ENCODE data around the gene AOC3.
"Not testable (repeated sequence)": the region's sequence is repeated elsewhere in the genome, so short reads cannot be mapped to it uniquely, and the experiment has no call there.

AOC3 gene

DNA sequence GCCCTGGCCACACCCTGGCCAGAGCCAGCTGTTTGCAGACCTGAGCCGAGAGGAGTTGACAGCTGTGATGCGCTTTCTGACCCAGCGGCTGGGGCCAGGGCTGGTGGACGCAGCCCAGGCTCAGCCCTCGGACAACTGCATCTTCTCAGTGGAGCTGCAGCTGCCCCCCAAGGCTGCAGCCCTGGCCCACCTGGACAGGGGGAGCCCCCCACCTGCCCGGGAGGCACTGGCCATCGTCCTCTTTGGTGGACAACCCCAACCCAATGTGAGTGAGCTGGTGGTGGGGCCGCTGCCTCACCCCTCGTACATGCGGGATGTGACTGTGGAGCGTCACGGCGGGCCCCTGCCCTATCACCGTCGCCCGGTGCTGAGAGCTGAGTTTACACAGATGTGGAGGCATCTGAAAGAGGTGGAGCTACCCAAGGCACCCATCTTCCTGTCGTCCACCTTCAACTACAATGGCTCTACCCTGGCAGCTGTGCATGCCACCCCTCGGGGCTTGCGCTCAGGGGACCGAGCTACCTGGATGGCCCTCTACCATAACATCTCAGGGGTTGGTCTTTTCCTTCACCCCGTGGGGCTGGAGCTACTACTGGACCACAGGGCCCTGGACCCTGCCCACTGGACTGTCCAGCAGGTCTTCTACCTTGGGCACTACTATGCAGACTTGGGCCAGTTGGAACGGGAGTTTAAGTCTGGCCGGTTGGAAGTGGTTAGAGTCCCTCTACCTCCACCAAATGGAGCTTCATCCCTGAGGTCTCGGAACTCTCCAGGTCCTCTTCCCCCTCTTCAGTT, 6.0 kb upstream of the AOC3 start:
- no peak for DNase-seq

DNA sequence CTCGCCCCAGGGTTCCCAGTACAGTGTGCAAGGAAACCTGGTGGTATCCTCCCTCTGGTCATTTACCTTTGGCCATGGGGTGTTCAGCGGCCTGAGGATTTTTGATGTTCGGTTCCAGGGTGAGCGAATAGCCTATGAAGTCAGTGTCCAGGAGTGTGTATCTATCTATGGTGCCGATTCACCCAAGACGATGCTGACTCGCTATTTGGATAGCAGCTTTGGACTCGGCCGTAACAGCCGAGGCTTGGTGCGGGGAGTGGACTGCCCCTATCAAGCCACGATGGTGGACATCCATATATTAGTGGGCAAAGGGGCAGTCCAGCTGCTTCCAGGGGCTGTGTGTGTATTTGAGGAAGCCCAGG, 5.5 kb upstream of the AOC3 start:
- DNase-seq: no peak

DNA sequence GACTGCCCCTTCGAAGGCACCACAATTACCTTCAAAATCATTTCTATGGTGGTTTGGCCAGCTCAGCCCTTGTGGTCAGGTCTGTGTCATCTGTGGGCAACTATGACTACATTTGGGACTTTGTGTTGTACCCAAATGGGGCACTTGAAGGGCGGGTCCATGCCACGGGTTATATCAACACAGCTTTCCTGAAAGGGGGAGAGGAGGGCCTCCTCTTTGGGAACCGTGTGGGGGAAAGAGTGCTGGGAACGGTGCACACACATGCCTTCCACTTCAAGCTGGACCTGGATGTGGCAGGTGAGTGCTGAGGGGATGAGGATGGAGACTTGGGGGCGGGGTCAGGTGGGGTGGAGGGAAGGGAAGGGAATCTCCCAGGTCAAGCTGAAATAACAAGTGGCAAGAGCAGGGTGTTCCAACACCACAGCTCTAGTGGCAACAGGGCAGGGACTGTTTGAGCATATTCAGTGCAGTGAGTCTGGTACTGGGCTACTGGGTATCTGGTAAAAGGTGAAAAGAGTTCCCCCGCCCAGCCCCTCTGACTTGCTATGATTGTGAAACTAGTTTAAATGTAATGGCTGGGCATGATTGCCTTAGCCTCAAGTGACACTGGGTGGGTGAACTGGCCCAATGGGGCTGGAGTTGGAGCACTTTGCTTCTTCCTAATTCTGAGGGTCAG, 4.9 kb upstream of the AOC3 start:
- DNase-seq: no peak

DNA sequence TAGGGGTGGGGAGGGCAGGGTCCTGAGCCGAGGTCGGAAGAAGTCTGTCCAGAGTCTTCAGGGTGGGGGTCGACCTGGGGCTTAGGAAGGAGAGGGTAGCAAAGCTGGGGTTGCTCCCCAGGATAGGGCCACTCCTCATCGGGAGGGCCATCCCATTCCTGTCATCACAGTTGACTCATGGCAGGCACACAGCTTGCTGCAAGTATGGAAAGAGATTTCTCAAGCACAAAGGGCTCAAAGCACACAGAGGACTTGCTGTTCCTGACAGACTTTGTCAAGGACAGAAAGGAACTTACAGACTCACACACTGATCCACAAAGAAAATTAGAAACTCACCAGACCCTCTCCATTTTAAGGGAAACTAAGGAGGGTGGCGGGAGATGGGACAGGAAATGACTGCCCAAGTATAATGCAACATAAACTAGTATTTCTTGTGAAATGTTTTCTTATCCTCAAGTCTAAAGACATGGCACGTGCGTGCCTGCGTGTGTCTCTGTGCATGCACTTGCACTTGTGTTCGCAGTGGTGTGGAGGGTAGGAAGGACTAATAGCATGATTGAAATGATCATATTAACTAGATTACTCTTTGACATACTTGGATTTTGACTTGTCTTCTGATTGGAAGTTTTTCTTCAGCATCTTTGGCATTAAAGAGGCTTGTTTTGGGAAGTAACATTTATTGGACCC, 4.3 kb upstream of the AOC3 start:
- DNase-seq: no peak

GRCh38 chr17:42848093-42848492, 2.9 kb upstream of the AOC3 start:
- no peak for DNase-seq

GRCh38 chr17:42849031-42849430, 2.0 kb upstream of the AOC3 start:
- no peak for DNase-seq

DNA sequence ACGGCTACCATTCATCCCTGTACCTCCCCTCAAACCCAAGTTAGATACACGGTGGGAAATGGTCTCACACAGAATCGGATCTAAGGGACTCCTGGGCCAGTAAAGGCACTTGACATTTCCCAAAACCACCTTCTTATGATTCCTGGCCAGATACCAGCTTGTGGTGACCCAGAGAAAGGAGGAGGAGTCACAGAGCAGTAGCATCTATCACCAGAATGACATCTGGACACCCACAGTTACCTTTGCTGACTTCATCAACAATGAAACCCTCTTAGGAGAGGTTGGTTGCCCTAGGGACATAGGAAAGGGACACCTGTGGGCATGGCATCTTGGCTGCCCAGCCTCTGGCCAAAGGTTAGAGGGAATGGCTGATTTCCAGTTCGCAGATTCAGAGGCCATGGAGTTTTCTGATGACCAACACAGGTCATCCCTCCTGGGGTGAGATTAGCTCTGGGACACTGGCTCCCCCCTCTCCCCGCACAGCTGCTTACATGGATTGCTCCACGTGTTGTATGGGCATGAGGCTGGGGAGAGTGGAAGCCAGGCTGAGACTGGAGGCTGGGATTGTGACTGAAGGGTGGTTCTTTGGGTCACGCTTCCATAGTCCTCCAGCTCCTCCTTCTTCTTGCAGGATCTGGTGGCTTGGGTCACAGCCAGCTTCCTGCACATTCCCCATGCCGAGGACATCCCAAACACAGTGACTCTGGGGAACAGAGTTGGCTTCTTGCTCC, 1.4 kb upstream of the AOC3 start:
- no peak for DNase-seq

- not testable (repeated sequence) for DNase-seq
These were observed 607 bp downstream of the AOC3 start for GRCh38 chr17:42851371-42852240.

- DNase-seq: no peak
These were observed 1.4 kb downstream of the AOC3 start for GRCh38 chr17:42852351-42852750.

GRCh38 chr17:42853004-42853403, 2.0 kb downstream of the AOC3 start:
- DNase-seq: no peak

DNA sequence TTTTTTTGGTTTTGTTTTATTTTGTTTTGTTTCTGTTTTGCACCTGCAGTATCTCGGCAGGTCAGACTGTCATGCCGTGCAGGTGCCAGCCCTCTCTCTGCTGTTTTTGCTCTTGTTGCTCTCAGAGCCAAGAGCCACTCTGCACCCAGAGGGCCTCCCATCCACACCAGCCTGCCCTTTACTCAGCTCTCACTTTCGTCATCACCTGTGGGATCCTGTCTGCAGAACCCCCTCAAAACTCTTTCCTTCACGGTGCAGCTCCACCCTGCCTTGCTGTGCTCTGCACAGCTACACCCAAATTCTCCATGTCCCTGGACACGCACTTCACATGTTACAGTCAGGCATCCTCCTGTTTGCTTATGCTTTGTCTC, 2.6 kb downstream of the AOC3 start:
- no peak for DNase-seq

GRCh38 chr17:42853968-42854790, 3.2 kb downstream of the AOC3 start:
- DNase-seq: no peak

GRCh38 chr17:42855048-42855596, 4.1 kb downstream of the AOC3 start:
- DNase-seq: no peak

- not testable (repeated sequence) for DNase-seq
These were observed 5.1 kb downstream of the AOC3 start for GRCh38 chr17:42856093-42856492.

DNA sequence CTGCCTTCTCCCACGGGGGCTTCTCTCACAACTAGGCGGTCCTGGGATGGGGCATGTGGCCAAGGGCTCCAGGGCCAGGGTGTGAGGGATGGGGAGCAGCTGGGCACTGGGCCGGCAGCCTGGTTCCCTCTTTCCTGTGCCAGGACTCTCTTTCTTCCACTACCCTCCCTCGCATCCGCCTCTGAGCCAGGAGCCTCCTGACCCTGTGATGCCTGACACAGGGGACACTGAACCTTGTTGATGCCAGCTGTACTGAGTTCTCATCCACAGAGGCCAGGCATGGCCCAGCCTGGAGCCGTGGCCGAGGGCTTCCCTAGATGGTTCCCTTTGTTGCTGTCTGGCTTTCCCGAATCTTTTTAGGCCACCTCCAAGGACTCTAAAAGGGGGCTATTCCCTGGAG, 5.5 kb downstream of the AOC3 start:
- not testable (repeated sequence) for DNase-seq

- no peak for DNase-seq
These were observed 6.4 kb downstream of the AOC3 start for GRCh38 chr17:42857389-42857788.

DNA sequence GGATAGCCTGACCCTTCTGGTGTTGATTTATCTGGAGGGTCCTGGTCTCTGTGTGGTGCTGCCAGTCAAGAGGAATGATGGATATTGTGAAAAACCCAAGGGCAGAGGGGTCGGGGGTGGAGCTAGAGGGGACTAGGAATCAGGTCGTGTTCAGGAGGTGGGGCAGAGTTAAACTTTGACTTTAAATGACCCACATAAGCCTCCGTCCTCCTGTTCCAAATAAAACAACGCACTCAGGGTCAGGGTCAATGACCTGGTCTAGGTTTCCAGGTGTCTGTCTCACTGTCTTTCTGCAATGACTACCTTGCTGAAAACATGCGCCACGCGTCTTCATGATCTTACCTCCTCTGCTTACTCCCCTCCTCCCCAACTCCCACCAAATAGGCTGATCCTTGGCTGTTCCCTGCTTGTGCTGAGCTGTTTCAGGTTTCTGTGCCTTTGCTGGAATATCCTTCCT, 14.7 kb downstream of the AOC3 start:
- no peak for DNase-seq

DNA sequence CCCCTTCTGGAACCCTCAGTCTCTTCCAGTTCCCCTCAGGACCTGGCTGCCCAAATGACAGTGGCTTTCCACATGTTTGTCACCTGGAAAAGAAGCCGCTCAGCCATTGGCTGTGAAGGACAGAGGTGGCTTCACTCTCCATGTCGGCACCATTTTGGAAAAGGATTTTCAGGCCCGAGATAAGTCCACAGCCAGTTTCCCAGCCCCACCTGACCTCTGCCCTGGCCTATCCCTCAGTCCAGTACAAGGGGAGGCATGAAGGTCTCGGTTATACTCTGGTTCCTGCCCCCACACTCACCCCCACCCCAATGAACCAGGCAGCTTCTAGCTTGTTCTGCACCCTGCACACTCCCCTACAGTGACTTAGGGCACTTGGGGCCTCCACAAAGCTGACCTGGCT, 15.2 kb downstream of the AOC3 start:
- DNase-seq: no peak

DNA sequence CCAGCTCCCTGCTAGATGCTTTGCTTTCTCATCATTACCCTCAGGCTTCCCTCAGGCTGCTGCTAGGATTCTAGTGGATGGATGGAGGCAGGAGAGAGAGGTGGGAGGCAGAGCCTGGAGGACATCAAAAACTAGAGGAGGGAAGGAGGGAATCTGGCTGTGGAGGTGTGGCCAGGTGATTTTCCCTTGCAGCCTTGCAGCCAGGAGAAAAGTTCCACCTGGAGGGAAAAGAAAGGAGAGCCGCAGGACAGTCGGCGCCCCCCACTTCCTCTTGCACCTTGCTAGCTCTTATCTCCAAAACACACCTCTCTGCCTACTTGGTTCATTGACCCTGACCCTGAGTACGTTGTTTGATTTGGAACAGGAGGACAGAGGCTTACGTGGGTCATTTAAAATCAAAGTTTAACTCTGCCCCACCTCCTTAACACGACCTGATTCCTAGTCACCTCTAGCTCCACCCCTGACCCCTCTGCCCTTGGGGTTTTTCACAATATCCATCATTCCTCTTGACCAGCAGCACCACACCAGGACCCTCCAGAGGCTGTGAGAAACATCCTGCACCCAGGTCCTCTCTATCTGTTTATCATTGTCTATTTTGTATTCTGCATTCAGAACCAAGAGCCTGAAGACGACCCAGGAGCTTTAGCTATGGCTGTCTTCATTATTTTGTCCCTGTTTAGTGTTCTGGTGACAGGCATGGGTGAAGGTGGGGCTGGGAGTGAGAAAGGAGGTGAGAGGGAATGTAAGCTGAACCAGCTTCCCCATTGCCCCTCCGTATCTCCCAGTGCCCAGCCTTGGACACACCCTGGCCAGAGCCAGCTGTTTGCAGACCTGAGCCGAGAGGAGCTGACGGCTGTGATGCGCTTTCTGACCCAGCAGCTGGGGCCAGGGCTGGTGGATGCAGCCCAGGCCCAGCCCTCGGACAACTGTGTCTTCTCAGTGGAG, 15.9 kb downstream of the AOC3 start:
- no peak for DNase-seq

Measured in activated CD4-positive, alpha-beta T cell treated with anti-CD3 and anti-CD28 coated beads for 1 hour (primary cell).